ENCODE measurements around the gene STIM2.

DNA sequence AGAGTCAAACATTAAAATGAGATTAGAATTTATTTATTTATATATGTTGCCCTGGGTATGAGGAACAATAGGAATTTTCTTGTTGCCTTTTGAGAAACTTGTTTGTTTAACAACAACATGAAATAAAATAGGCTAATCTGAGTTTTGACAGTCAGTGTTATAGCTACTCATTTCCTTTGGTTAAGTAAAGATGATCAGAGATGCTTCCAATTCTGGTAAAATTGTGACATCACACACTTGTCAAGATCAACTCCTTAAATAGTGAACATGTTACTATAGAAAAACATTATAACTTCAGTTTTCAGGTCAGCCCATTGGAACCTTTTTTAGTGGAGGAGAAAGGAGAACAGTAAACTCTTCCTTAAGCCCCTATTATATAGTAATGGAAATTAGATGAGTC is 136.1 kb downstream of the STIM2 start:
- TF ChIP-seq CTCF (IDR thresholded peaks at IDR 0.05 in 2 of 3, conservative IDR thresholded peaks at IDR 0.05 in 1 of 3; ENCODE audit: control insufficient read depth in 2 of 3, extremely low read depth in 1 of 3, insufficient read depth in 1 of 3, low read depth in 3 of 3, low read length in 3 of 3) (no peak), YY1 (IDR thresholded peaks at IDR 0.05; ENCODE audit: low read depth, low read length) (no peak), NFYB (IDR thresholded peaks at IDR 0.05; ENCODE audit: insufficient read depth, low read depth, low read length) (no peak), TCF7 (IDR thresholded peaks at IDR 0.05; ENCODE audit: borderline replicate concordance) (no peak), POLR2A (IDR thresholded peaks at IDR 0.05; ENCODE audit: low read depth, low read length) (no peak), GABPA (IDR thresholded peaks at IDR 0.05; ENCODE audit: low read depth) (no peak), MXI1 (IDR thresholded peaks at IDR 0.05; ENCODE audit: low read depth, low read length) (no peak), CEBPB (IDR thresholded peaks at IDR 0.05; ENCODE audit: borderline replicate concordance in 1 of 2, low read depth in 2 of 2, low read length in 2 of 2) (no peak), JUNB (IDR thresholded peaks at IDR 0.05) (no peak), MEF2A (IDR thresholded peaks at IDR 0.05; ENCODE audit: insufficient read depth, low read depth, low read length) (no peak)
- TF ChIP-seq, protein P1, sequence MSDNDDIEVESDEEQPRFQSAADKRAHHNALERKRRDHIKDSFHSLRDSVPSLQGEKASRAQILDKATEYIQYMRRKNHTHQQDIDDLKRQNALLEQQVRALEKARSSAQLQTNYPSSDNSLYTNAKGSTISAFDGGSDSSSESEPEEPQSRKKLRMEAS (IDR thresholded peaks at IDR 0.05; ENCODE audit: low read depth, low read length) = no peak
- TF ChIP-seq, protein P2, sequence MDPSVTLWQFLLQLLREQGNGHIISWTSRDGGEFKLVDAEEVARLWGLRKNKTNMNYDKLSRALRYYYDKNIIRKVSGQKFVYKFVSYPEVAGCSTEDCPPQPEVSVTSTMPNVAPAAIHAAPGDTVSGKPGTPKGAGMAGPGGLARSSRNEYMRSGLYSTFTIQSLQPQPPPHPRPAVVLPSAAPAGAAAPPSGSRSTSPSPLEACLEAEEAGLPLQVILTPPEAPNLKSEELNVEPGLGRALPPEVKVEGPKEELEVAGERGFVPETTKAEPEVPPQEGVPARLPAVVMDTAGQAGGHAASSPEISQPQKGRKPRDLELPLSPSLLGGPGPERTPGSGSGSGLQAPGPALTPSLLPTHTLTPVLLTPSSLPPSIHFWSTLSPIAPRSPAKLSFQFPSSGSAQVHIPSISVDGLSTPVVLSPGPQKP (IDR thresholded peaks at IDR 0.05; ENCODE audit: low read depth, low read length) = no peak
- TF ChIP-seq, protein P3, sequence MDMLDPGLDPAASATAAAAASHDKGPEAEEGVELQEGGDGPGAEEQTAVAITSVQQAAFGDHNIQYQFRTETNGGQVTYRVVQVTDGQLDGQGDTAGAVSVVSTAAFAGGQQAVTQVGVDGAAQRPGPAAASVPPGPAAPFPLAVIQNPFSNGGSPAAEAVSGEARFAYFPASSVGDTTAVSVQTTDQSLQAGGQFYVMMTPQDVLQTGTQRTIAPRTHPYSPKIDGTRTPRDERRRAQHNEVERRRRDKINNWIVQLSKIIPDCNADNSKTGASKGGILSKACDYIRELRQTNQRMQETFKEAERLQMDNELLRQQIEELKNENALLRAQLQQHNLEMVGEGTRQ (IDR thresholded peaks at IDR 0.05; ENCODE audit: borderline replicate concordance, low read depth, low read length) = no peak

Measured in GM12878 (cell line).